DOHH2 (cell line): ENCODE results near the gene SLC39A10.
A peak's percentile ranks its signal among the peaks of the same experiment; 100 is the strongest.

Experiments
- H3F3A ChIP-seq: fragments of 200-600 bp; sonication (generic), shearing (Covaris generic); 2 replicates; pipeline ENCODE4 v1.6.0; 2016; ENCODE audit warnings: antibody characterized with exemption, mild to moderate bottlenecking; ENCODE audit not compliant: control insufficient read depth, insufficient read depth
- H3K27ac ChIP-seq: fragments of 200-600 bp; sonication (generic); 2 replicates; pipeline ENCODE4 v1.5.1; 2014; ENCODE audit warnings: low read depth, mild to moderate bottlenecking, low read length, moderate library complexity
- H3K27me3 ChIP-seq: fragments of 200-600 bp; sonication (generic); 2 replicates; pipeline ENCODE4 v1.6.1; 2014; ENCODE audit warnings: mild to moderate bottlenecking, low read length, mixed read lengths; ENCODE audit not compliant: control insufficient read depth
- H3K36me3 ChIP-seq: fragments of 200-600 bp; sonication (generic); 2 replicates; pipeline ENCODE4 v1.6.1; 2014; ENCODE audit warnings: mild to moderate bottlenecking, low read length, moderate library complexity, mixed read lengths; ENCODE audit not compliant: control insufficient read depth
- H3K4me1 ChIP-seq: fragments of 200-600 bp; sonication (generic); 2 replicates; pipeline ENCODE4 v1.6.1; 2014; ENCODE audit warnings: mild to moderate bottlenecking, low read length, mixed read lengths; ENCODE audit not compliant: control insufficient read depth
- H3K4me2 ChIP-seq: fragments of 200-600 bp; sonication (generic); 2 replicates; pipeline ENCODE4 v1.6.0; 2014; ENCODE audit warnings: mild to moderate bottlenecking, low read length, moderate library complexity
- H3K4me3 ChIP-seq: fragments of 200-600 bp; sonication (generic); 2 replicates; pipeline ENCODE4 v1.5.1; 2014; ENCODE audit warnings: mild to moderate bottlenecking, low read length, mixed read lengths
- H3K79me2 ChIP-seq: fragments of 200-600 bp; sonication (generic); 2 replicates; pipeline ENCODE4 v1.6.1; 2014; ENCODE audit warnings: mild to moderate bottlenecking, low read length, mixed read lengths; ENCODE audit not compliant: control insufficient read depth
- H3K9me2 ChIP-seq: fragments of 200-600 bp; sonication (generic); replicated peaks from 2 replicates; pipeline ENCODE4 v1.6.1; 2014; ENCODE audit warnings: mild to moderate bottlenecking, low read length, mixed read lengths; ENCODE audit not compliant: control insufficient read depth
- H3K9me3 ChIP-seq: fragments of 200-600 bp; sonication (generic); 2 replicates; pipeline ENCODE4 v1.6.1; 2014; ENCODE audit warnings: antibody characterized with exemption, low read length, mixed read lengths; ENCODE audit not compliant: control insufficient read depth, insufficient read depth
- H4K20me1 ChIP-seq: fragments of 200-600 bp; sonication (generic); 2 replicates; pipeline ENCODE4 v1.6.0; 2014; ENCODE audit warnings: low read depth, mild to moderate bottlenecking, antibody characterized with exemption, low read length, moderate library complexity; ENCODE audit not compliant: control insufficient read depth, insufficient read depth
- CTCF ChIP-seq: fragments of 200-600 bp; sonication (generic); IDR thresholded peaks from one replicate; pipeline ENCODE4 v1.5.1; 2014; ENCODE audit warnings: antibody characterized with exemption, mild to moderate bottlenecking, low read depth, low read length; ENCODE audit not compliant: poor library complexity, severe bottlenecking
- EZH2phosphoT487 ChIP-seq: fragments of 200-600 bp; sonication (generic); IDR thresholded peaks from 2 replicates; pipeline ENCODE4 v1.6.1; 2017; ENCODE audit warnings: borderline replicate concordance, mild to moderate bottlenecking, antibody characterized with exemption, low read length, moderate library complexity, mixed read lengths

SLC39A10 gene

GRCh38 chr2:195648787-195649186, 8.2 kb upstream of the SLC39A10 start:
- peak overlapping the region; percentile 88 for H3K27ac ChIP-seq
- no peaks in the 10 kb centered on the region; the same call in 1 of the 2 replicates for H3K36me3 ChIP-seq
- no peaks in the 10 kb centered on the region for H3K9me3 ChIP-seq
- peak overlapping the region; percentile 65; the same call in 1 of the 2 replicates for H3K4me3 ChIP-seq
- H3K4me2 ChIP-seq, result peak overlapping the region; percentile 79
- H3K4me1 ChIP-seq, result peaks cover 38% of the 10 kb centered on the region
- TF ChIP-seq CTCF (no peak), EZH2phosphoT487 (no peak)
- no peaks in the 10 kb centered on the region for H3K79me2 ChIP-seq
- H4K20me1 ChIP-seq, result no peaks in the 10 kb centered on the region
- H3K27me3 ChIP-seq, result no peaks in the 10 kb centered on the region
- no peaks in the 10 kb centered on the region for H3K9me2 ChIP-seq
- peaks cover 21% of the 10 kb centered on the region for H3F3A ChIP-seq

GRCh38 chr2:195649629-195650190, 7.3 kb upstream of the SLC39A10 start:
- H3K27ac ChIP-seq, result peak overlapping the region; percentile 88
- TF ChIP-seq CTCF, result no peak
- no peak for TF ChIP-seq EZH2phosphoT487

GRCh38 chr2:195651046-195651445, 6.0 kb upstream of the SLC39A10 start:
- peaks cover 28% of the 10 kb centered on the region for H3F3A ChIP-seq
- no peaks in the 10 kb centered on the region for H3K9me3 ChIP-seq
- no peak for TF ChIP-seq EZH2phosphoT487
- TF ChIP-seq CTCF, result no peak
- H3K9me2 ChIP-seq, result no peaks in the 10 kb centered on the region
- H3K4me2 ChIP-seq, result peak overlapping the region; percentile 79
- H3K4me1 ChIP-seq, result peaks cover 46% of the 10 kb centered on the region
- no peaks in the 10 kb centered on the region; the same call in 1 of the 2 replicates for H3K36me3 ChIP-seq
- no peaks in the 10 kb centered on the region for H3K27me3 ChIP-seq
- no peaks in the 10 kb centered on the region for H3K79me2 ChIP-seq
- H3K27ac ChIP-seq, result peak overlapping the region; percentile 88
- peak overlapping the region; percentile 65 for H3K4me3 ChIP-seq
- H4K20me1 ChIP-seq, result no peaks in the 10 kb centered on the region

More at GRCh38 chr2:195649629-195650190, 7.3 kb upstream of the SLC39A10 start:
- H3K79me2 ChIP-seq, result no peaks in the 10 kb centered on the region
- peak overlapping the region; percentile 79 for H3K4me2 ChIP-seq
- peaks cover 44% of the 10 kb centered on the region for H3K4me1 ChIP-seq
- no peaks in the 10 kb centered on the region for H3K9me2 ChIP-seq
- no peaks in the 10 kb centered on the region for H3K9me3 ChIP-seq
- no peaks in the 10 kb centered on the region for H4K20me1 ChIP-seq
- peak overlapping the region; percentile 65 for H3K4me3 ChIP-seq
- H3K27me3 ChIP-seq, result no peaks in the 10 kb centered on the region
- H3K36me3 ChIP-seq, result no peaks in the 10 kb centered on the region; the same call in 1 of the 2 replicates
- H3F3A ChIP-seq, result peaks cover 24% of the 10 kb centered on the region
